Measurements from ENCODE around the gene PDE6A.

Gene PDE6A

DNA sequence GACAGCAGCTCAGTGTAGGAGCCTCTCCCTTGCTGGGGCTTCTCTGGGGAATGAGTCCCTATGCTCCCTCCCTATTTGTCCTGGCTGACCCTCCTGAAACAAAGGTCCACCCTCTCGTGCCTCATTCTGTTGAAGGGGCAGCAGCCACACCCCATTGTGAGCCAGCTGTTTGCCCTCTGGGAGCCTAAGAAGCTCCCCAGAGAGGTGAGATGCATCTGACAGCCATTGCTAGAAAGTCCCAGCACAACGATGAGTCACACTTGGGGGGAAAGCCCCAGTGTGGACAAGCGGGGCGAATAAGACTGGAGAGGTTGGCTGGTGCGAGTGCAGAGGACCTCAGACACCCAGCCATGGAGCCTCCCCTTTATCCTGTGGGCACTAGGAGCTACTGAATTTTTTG lies 113.1 kb downstream of the PDE6A start:
- ChIA-PET CTCF (interaction anchor here (0.6 to 21.2 kb wide), 15 partner anchors 20 to 500 kb away, joined by 3 to 355 read pairs (median 4); no protein-coding TSS in a partner anchor), POLR2A (no interaction called here)
- peaks cover 0 to 15% of the 10 kb centered on the region in 2 experiments; a peak in 1 of 3 replicates for H3K36me3 ChIP-seq (ENCODE audit: control insufficient read depth in 2 of 2, insufficient read depth in 1 of 2, low read length in 2 of 2)
- no peak overlapping the region for H3K27ac ChIP-seq (ENCODE audit: extremely low read depth, low read depth, low read length)
- TF ChIP-seq, protein P1, sequence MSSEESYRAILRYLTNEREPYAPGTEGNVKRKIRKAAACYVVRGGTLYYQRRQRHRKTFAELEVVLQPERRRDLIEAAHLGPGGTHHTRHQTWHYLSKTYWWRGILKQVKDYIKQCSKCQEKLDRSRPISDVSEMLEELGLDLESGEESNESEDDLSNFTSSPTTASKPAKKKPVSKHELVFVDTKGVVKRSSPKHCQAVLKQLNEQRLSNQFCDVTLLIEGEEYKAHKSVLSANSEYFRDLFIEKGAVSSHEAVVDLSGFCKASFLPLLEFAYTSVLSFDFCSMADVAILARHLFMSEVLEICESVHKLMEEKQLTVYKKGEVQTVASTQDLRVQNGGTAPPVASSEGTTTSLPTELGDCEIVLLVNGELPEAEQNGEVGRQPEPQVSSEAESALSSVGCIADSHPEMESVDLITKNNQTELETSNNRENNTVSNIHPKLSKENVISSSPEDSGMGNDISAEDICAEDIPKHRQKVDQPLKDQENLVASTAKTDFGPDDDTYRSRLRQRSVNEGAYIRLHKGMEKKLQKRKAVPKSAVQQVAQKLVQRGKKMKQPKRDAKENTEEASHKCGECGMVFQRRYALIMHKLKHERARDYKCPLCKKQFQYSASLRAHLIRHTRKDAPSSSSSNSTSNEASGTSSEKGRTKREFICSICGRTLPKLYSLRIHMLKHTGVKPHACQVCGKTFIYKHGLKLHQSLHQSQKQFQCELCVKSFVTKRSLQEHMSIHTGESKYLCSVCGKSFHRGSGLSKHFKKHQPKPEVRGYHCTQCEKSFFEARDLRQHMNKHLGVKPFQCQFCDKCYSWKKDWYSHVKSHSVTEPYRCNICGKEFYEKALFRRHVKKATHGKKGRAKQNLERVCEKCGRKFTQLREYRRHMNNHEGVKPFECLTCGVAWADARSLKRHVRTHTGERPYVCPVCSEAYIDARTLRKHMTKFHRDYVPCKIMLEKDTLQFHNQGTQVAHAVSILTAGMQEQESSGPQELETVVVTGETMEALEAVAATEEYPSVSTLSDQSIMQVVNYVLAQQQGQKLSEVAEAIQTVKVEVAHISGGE (tag by site-specific recombination; conservative IDR thresholded peaks at IDR 0.05; ENCODE audit: low read depth) = no peak
- TF ChIP-seq, protein P2, sequence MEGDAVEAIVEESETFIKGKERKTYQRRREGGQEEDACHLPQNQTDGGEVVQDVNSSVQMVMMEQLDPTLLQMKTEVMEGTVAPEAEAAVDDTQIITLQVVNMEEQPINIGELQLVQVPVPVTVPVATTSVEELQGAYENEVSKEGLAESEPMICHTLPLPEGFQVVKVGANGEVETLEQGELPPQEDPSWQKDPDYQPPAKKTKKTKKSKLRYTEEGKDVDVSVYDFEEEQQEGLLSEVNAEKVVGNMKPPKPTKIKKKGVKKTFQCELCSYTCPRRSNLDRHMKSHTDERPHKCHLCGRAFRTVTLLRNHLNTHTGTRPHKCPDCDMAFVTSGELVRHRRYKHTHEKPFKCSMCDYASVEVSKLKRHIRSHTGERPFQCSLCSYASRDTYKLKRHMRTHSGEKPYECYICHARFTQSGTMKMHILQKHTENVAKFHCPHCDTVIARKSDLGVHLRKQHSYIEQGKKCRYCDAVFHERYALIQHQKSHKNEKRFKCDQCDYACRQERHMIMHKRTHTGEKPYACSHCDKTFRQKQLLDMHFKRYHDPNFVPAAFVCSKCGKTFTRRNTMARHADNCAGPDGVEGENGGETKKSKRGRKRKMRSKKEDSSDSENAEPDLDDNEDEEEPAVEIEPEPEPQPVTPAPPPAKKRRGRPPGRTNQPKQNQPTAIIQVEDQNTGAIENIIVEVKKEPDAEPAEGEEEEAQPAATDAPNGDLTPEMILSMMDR (tag by site-specific recombination; IDR thresholded peaks at IDR 0.05) = no peak
- no peak for TF ChIP-seq SP7 (tag by site-specific recombination; IDR thresholded peaks at IDR 0.05)
- no peak for TF ChIP-seq MZF1 (tag by site-specific recombination; IDR thresholded peaks at IDR 0.05; ENCODE audit: borderline replicate concordance)
- TF ChIP-seq, protein P3, sequence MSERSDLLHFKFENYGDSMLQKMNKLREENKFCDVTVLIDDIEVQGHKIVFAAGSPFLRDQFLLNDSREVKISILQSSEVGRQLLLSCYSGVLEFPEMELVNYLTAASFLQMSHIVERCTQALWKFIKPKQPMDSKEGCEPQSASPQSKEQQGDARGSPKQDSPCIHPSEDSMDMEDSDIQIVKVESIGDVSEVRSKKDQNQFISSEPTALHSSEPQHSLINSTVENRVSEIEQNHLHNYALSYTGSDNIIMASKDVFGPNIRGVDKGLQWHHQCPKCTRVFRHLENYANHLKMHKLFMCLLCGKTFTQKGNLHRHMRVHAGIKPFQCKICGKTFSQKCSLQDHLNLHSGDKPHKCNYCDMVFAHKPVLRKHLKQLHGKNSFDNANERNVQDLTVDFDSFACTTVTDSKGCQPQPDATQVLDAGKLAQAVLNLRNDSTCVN (tag by site-specific recombination; optimal IDR thresholded peaks at IDR 0.05) = no peak
- no peak for TF ChIP-seq GLIS2 (tag by site-specific recombination; IDR thresholded peaks at IDR 0.05)
- TF ChIP-seq KLF10 (tag by site-specific recombination; IDR thresholded peaks at IDR 0.05) = no peak
- no peak for TF ChIP-seq ZFP37 (tag by site-specific recombination; IDR thresholded peaks at IDR 0.05)
- TF ChIP-seq ZNF747 (tag by site-specific recombination; IDR thresholded peaks at IDR 0.05) = no peak
- TF ChIP-seq, protein P4, sequence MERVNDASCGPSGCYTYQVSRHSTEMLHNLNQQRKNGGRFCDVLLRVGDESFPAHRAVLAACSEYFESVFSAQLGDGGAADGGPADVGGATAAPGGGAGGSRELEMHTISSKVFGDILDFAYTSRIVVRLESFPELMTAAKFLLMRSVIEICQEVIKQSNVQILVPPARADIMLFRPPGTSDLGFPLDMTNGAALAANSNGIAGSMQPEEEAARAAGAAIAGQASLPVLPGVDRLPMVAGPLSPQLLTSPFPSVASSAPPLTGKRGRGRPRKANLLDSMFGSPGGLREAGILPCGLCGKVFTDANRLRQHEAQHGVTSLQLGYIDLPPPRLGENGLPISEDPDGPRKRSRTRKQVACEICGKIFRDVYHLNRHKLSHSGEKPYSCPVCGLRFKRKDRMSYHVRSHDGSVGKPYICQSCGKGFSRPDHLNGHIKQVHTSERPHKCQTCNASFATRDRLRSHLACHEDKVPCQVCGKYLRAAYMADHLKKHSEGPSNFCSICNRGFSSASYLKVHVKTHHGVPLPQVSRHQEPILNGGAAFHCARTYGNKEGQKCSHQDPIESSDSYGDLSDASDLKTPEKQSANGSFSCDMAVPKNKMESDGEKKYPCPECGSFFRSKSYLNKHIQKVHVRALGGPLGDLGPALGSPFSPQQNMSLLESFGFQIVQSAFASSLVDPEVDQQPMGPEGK (tag by site-specific recombination; IDR thresholded peaks at IDR 0.05) = no peak
- no peak for TF ChIP-seq ZEB2 (tag by site-specific recombination; IDR thresholded peaks at IDR 0.05)
- TF ChIP-seq ZFP69B (tag by site-specific recombination; IDR thresholded peaks at IDR 0.05) = no peak
- no peak for TF ChIP-seq GLIS1 (tag by site-specific recombination; IDR thresholded peaks at IDR 0.05)
- TF ChIP-seq, protein P5, sequence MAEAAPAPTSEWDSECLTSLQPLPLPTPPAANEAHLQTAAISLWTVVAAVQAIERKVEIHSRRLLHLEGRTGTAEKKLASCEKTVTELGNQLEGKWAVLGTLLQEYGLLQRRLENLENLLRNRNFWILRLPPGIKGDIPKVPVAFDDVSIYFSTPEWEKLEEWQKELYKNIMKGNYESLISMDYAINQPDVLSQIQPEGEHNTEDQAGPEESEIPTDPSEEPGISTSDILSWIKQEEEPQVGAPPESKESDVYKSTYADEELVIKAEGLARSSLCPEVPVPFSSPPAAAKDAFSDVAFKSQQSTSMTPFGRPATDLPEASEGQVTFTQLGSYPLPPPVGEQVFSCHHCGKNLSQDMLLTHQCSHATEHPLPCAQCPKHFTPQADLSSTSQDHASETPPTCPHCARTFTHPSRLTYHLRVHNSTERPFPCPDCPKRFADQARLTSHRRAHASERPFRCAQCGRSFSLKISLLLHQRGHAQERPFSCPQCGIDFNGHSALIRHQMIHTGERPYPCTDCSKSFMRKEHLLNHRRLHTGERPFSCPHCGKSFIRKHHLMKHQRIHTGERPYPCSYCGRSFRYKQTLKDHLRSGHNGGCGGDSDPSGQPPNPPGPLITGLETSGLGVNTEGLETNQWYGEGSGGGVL (tag by site-specific recombination; IDR thresholded peaks at IDR 0.05) = no peak
- no peak for TF ChIP-seq ZNF350 (tag by site-specific recombination; IDR thresholded peaks at IDR 0.05)
- no peak for TF ChIP-seq ZNF830 (tag by site-specific recombination; IDR thresholded peaks at IDR 0.05; ENCODE audit: low read depth)
- TF ChIP-seq ZNF174 (tag by site-specific recombination; IDR thresholded peaks at IDR 0.05) = no peak
- no peaks in the 10 kb centered on the region for H3K4me1 ChIP-seq (ENCODE audit: control insufficient read depth, insufficient read depth, low read length)
- H3K9me3 ChIP-seq (ENCODE audit: control insufficient read depth, insufficient read depth, low read depth, low read length) = no peaks in the 10 kb centered on the region
- no peak overlapping the region for H3K4me3 ChIP-seq (ENCODE audit: low read depth, low read length)

Data from HEK293 (cell line).